Right lobe of liver (tissue), 6 donors: Measurements from ENCODE around the gene TST. TPM values are rescaled to one million over a fixed set of nuclear protein-coding genes. Genes with fewer than 3 reads are reported as not detected.

Source experiments
- ATAC-seq, 4 donors: fragments of 200-7000 bp; cut with Tn5 transposase; one replicate each; pipeline ENCODE4 v1.9.1; 2020; ENCODE audit warnings: mild to moderate bottlenecking in 4 of 4, moderate library complexity in 4 of 4
- DNase-seq, 3 donors: peaks; one replicate each; pipeline ENCODE4 v3.0.0-alpha.2; 2020
- H3K27ac ChIP-seq, 3 donors: fragments of 200-600 bp; one replicate each; pipeline ENCODE4 v1.8.0; 2022
- H3K27me3 ChIP-seq, 2 donors: fragments of 200-600 bp; one replicate each; pipeline ENCODE4 v1.8.0; 2022
- H3K36me3 ChIP-seq, 4 donors: fragments of 200-600 bp; sonication (generic) in 1 of 4; one replicate each; pipeline versions ENCODE4 v1.5.1 to v1.8.0; 2017 to 2022; ENCODE audit warnings: control low read depth in 1 of 4
- H3K4me1 ChIP-seq, 4 donors: fragments of 200-600 bp; sonication (generic) in 1 of 4; one replicate each; pipeline versions ENCODE4 v1.5.1 to v1.8.0; 2017 to 2022; ENCODE audit warnings: control low read depth in 1 of 4
- H3K4me3 ChIP-seq, 3 donors: fragments of 200-600 bp; one replicate each; pipeline ENCODE4 v1.8.0; 2022
- H3K9me3 ChIP-seq, 4 donors: fragments of 200-600 bp; sonication (generic) in 1 of 4; one replicate each; pipeline versions ENCODE4 v1.5.1 to v1.8.0; 2017 to 2022; ENCODE audit warnings: control low read depth in 1 of 4
- CTCF ChIP-seq, 4 donors: fragments of 200-600 bp in 3 of 4; fragments of 450-650 bp in 1 of 4; IDR thresholded peaks; one replicate each; pipeline versions ENCODE4 v1.5.1 to v1.8.0; 2016 to 2022; ENCODE audit warnings: antibody characterized with exemption in 4 of 4, mild to moderate bottlenecking in 2 of 4
- POLR2A ChIP-seq: fragments of 450-650 bp; IDR thresholded peaks from one replicate; pipeline ENCODE4 v1.6.1; 2017; ENCODE audit warnings: antibody characterized with exemption, mild to moderate bottlenecking
- WGBS: methylation state at CpG from one replicate; pipeline ENCODE4 v1.1.6; 2018; ENCODE audit warnings: low coverage, low lambda C conversion rate; ENCODE audit not compliant: insufficient coverage; ENCODE audit errors: missing lambda C conversion rate; 5-methylcytosine and 5-hydroxymethylcytosine counted together
- intact Hi-C, 2 donors: fragments of 100-400 bp; cut with DNase I; formaldehyde crosslinking; loops; one replicate each; pipeline versions ENCODE4 v1.11.2 to v1.14.1; 2022
- long read RNA-seq: library from polyadenylated mRNA; unstranded; transcript quantifications from one replicate; pipeline ENCODE4 v2.0.0, GENCODE V29; 2019
- total RNA-seq, 6 experiments: library from RNA; depleted of rRNA in 2 of 6; stranded (reverse); fragments of >200 nt in 2 of 6; fragmentation: NEBNext Ultra II Directional in 3 of 6; extraction: Animal tissue kit (Norgen Biotek cat#: 25700) in 3 of 6; gene quantifications; one replicate each; pipeline versions ENCODE4 v1.1.0 to v1.2.4, GENCODE V29; 2016 to 2023
- donor health status: DM: no; HTN: yes; CAD: no.
- donor health status: DM: no; HTN: no; CAD: no.
- donor health status: DM: no; HTN: no; CAD: no.
- donor health status: DM: no; HTN: yes; CAD: no.
- donor health status: DM: no; HTN: yes; CAD: no.

TST gene
- total RNA-seq: 100 to 1,000 TPM; 223 to 355 (median 321) TPM
- long read RNA-seq, transcript TST-202 (2 exons, 1,797 nt): minor isoform, 12 of 35 reads
- long read RNA-seq, transcript TST-201 (3 exons, 1,211 nt): major isoform, 22 of 35 reads
- long read RNA-seq, partial matches to known transcripts: 0 of 35 reads
- long read RNA-seq, other reads (novel, unspliced or antisense): 1 of 35 reads

GRCh38 chr22:37019309-37020191, at the start of gene TST, which contains the start of gene MPST:
Gene TST, minus strand, starts transcription at chr22:37019447. Its CDS starts 715 bp downstream, at chr22:37018732.
Gene MPST, plus strand, starts transcription at chr22:37019742. Its CDS starts 95 bp downstream, at chr22:37019837.
- ATAC-seq (peak; percentile 53 to 77 (median 59)), DNase-seq (peak; percentile 88 to 91 (median 89))
- 0% methylated on average over 2 of the region's 107 CpGs for WGBS
- no peaks in the 10 kb centered on the region for H3K27me3 ChIP-seq
- no peaks in the 10 kb centered on the region for H3K9me3 ChIP-seq
- peak; percentile 94 for TF ChIP-seq POLR2A
- TF ChIP-seq CTCF (IDR thresholded peaks at IDR 0.05): peak in 1 of 4 donors; percentile 64
- H3K27ac ChIP-seq: peak within 1 kb of the TSS; percentile 76 to 95 (median 89)
- peaks cover 0 to 68% (median 32%) of the 10 kb centered on the region in 4 donors for H3K4me1 ChIP-seq
- intact Hi-C loops: no loop called here
- H3K4me3 ChIP-seq: peak within 1 kb of the TSS; percentile 98 to 100 (median 99)
- H3K36me3 ChIP-seq: peaks cover 0 to 9% (median 4%) of the 10 kb centered on the region in 4 donors

- H3K36me3 ChIP-seq: no peaks in the 10 kb centered on the region
- DNase-seq: no peak
- TF ChIP-seq CTCF (IDR thresholded peaks at IDR 0.05) (no peak), POLR2A (no peak)
- 20% methylated on average over 1 of the region's 36 CpGs for WGBS
- no peak overlapping the region for H3K4me3 ChIP-seq
- H3K4me1 ChIP-seq: no peaks in the 10 kb centered on the region
- ATAC-seq: no peak
- no peak overlapping the region for H3K27ac ChIP-seq
- no peaks in the 10 kb centered on the region for H3K27me3 ChIP-seq
- no peaks in the 10 kb centered on the region for H3K9me3 ChIP-seq
- intact Hi-C loops: loop anchor here in 1 of 2 donors (10.0 kb wide), 1 partner anchor 136 kb away; no protein-coding TSS in a partner anchor
Measured at GRCh38 chr22:37068859-37069258, 49.6 kb upstream of the TST start.

- H3K27ac ChIP-seq: no peak overlapping the region
- intact Hi-C loops: loop anchor here in 1 of 2 donors (10.0 kb wide), 1 partner anchor 137 kb away; no protein-coding TSS in a partner anchor
- no peaks in the 10 kb centered on the region for H3K27me3 ChIP-seq
- TF ChIP-seq CTCF (IDR thresholded peaks at IDR 0.05) (no peak), POLR2A (no peak)
- H3K4me3 ChIP-seq: no peak overlapping the region
- WGBS: 61% methylated on average over 5 of the region's 10 CpGs
- H3K9me3 ChIP-seq: no peaks in the 10 kb centered on the region
- no peaks in the 10 kb centered on the region for H3K36me3 ChIP-seq
- ATAC-seq: no peak
- DNase-seq: no peak
- H3K4me1 ChIP-seq: no peaks in the 10 kb centered on the region
Measured at GRCh38 chr22:37067428-37067827, 48.2 kb upstream of the TST start.

GRCh38 chr22:37065961-37066360, 46.7 kb upstream of the TST start:
- Histone ChIP-seq H3K27me3 (no peaks in the 10 kb centered on the region), H3K4me1 (no peaks in the 10 kb centered on the region), H3K36me3 (no peaks in the 10 kb centered on the region), H3K4me3 (no peak overlapping the region), H3K9me3 (no peaks in the 10 kb centered on the region), H3K27ac (no peak overlapping the region)
- DNase-seq (no peak), ATAC-seq (no peak)
- 33% methylated on average over 1 of the region's 9 CpGs for WGBS
- intact Hi-C loops: loop anchor here in 1 of 2 donors (10.0 kb wide), 1 partner anchor 139 kb away; no protein-coding TSS in a partner anchor
- no peak for TF ChIP-seq CTCF (IDR thresholded peaks at IDR 0.05)
- no peak for TF ChIP-seq POLR2A
